Osteocyte (in vitro differentiated cells): Measurements from ENCODE around the gene ZNF334. TPM values are rescaled to one million over a fixed set of nuclear protein-coding genes. Genes with fewer than 3 reads are reported as not detected.

Source experiments
- DNase-seq: peaks from one replicate; pipeline ENCODE4 v3.0.0; 2021; ENCODE audit warnings: mixed read lengths; ENCODE audit not compliant: unreplicated experiment; ENCODE audit errors: extremely low spot score
- H3K27ac Mint-ChIP-seq: one replicate; pipeline ENCODE4 v1.8.0; 2021; ENCODE audit warnings: mild to moderate bottlenecking, mixed read lengths; ENCODE audit not compliant: unreplicated experiment
- H3K27me3 Mint-ChIP-seq: one replicate; pipeline ENCODE4 v1.8.0; 2021; ENCODE audit warnings: mixed read lengths; ENCODE audit not compliant: unreplicated experiment
- H3K36me3 Mint-ChIP-seq: one replicate; pipeline ENCODE4 v1.8.0; 2021; ENCODE audit warnings: mixed read lengths; ENCODE audit not compliant: unreplicated experiment
- H3K4me1 Mint-ChIP-seq: one replicate; pipeline ENCODE4 v1.8.0; 2021; ENCODE audit warnings: mixed read lengths; ENCODE audit not compliant: unreplicated experiment
- H3K4me3 Mint-ChIP-seq: one replicate; pipeline ENCODE4 v1.8.0; 2021; ENCODE audit warnings: mild to moderate bottlenecking, moderate library complexity, mixed read lengths; ENCODE audit not compliant: unreplicated experiment
- H3K9me3 Mint-ChIP-seq: one replicate; pipeline ENCODE4 v1.8.0; 2021; ENCODE audit warnings: mixed read lengths; ENCODE audit not compliant: unreplicated experiment
- CTCF ChIP-seq: fragments of 200-600 bp; sonication (generic); IDR thresholded peaks from 2 replicates; pipeline ENCODE4 v1.5.0; 2021; ENCODE audit warnings: antibody characterized with exemption, mild to moderate bottlenecking, moderate library complexity
- total RNA-seq: library from RNA; stranded (reverse); gene quantifications from 2 replicates; pipeline ENCODE4 v1.2.1, GENCODE V29; 2021

Gene ZNF334
- total RNA-seq, 1 donor from 2014 or later = 3.7 TPM

- no peaks in the 10 kb centered on the region for H3K36me3 Mint-ChIP-seq
- no peak for TF ChIP-seq CTCF
- no peak overlapping the region for H3K27ac Mint-ChIP-seq
Observed at GRCh38 chr20:46553926-46554325, 40.6 kb upstream of the ZNF334 start.

GRCh38 chr20:46552460-46553420 is 39.4 kb upstream of the ZNF334 start:
- TF ChIP-seq CTCF = no peak
- H3K27me3 Mint-ChIP-seq = no peaks in the 10 kb centered on the region
- peaks cover under 1% of the 10 kb centered on the region for H3K4me1 Mint-ChIP-seq
- no peak overlapping the region for H3K27ac Mint-ChIP-seq
- no peak for DNase-seq
- H3K36me3 Mint-ChIP-seq = no peaks in the 10 kb centered on the region
- no peak overlapping the region for H3K4me3 Mint-ChIP-seq
- H3K9me3 Mint-ChIP-seq = no peaks in the 10 kb centered on the region

More at GRCh38 chr20:46553926-46554325, 40.6 kb upstream of the ZNF334 start:
- H3K27me3 Mint-ChIP-seq = no peaks in the 10 kb centered on the region
- no peak overlapping the region for H3K4me3 Mint-ChIP-seq
- peaks cover 12% of the 10 kb centered on the region for H3K4me1 Mint-ChIP-seq
- no peaks in the 10 kb centered on the region for H3K9me3 Mint-ChIP-seq
- no peak for DNase-seq

- DNase-seq = no peak
- no peak for TF ChIP-seq CTCF
- no peaks in the 10 kb centered on the region for H3K4me1 Mint-ChIP-seq
- no peak overlapping the region for H3K4me3 Mint-ChIP-seq
- H3K27me3 Mint-ChIP-seq = no peaks in the 10 kb centered on the region
- H3K27ac Mint-ChIP-seq = no peak overlapping the region
- no peaks in the 10 kb centered on the region for H3K36me3 Mint-ChIP-seq
- no peaks in the 10 kb centered on the region for H3K9me3 Mint-ChIP-seq
Observed at GRCh38 chr20:46551522-46552381, 38.4 kb upstream of the ZNF334 start.

- no peak for DNase-seq
- H3K36me3 Mint-ChIP-seq = no peaks in the 10 kb centered on the region
- no peaks in the 10 kb centered on the region for H3K4me1 Mint-ChIP-seq
- no peak within 1 kb of the TSS for H3K27ac Mint-ChIP-seq
- H3K4me3 Mint-ChIP-seq = no peak within 1 kb of the TSS
- no peaks in the 10 kb centered on the region for H3K9me3 Mint-ChIP-seq
- TF ChIP-seq CTCF = no peak
- no peaks in the 10 kb centered on the region for H3K27me3 Mint-ChIP-seq
Observed at GRCh38 chr20:46550461-46550860, 37.1 kb upstream of the ZNF334 start, which contains the start of gene OCSTAMP. TSS of gene OCSTAMP (minus strand) at chr20:46550654. CDS start at chr20:46550560, 94 bp downstream.
